PC-9 (cell line): ENCODE data around the gene CEP89. TPM values are rescaled to one million over a fixed set of nuclear protein-coding genes. Genes with fewer than 3 reads are reported as not detected.
"Not testable (repeated sequence)": the region's sequence is repeated elsewhere in the genome, so short reads cannot be mapped to it uniquely, and the experiment has no call there.

Experiments used
- BruUV-seq: library from RNA; stranded (reverse); fragments of 400-500 nt; replicated peaks from 2 replicates; lab custom pipeline; 2021; lab: Mats Ljungman, UMichigan
- CTCF ChIA-PET: fragments of 300-600 bp; sonication (Branson Sonifier 250); formaldehyde crosslinking; loops from one replicate; lab custom pipeline; 2022; ENCODE audit warnings: antibody characterized with exemption; lab: Charles Lee
- POLR2A ChIA-PET: fragments of 300-600 bp; sonication (Branson Sonifier 250); formaldehyde crosslinking; loops from one replicate; lab custom pipeline; 2022; ENCODE audit warnings: antibody characterized with exemption; ENCODE audit not compliant: unreplicated experiment; lab: Charles Lee
- DNase-seq, 2 experiments: peaks; one replicate each; pipeline versions ENCODE4 v3.0.0 to v3.0.0-alpha.2; 2015 to 2022; ENCODE audit warnings: mixed read lengths in 1 of 2
- H2AFZ ChIP-seq: fragments of 200-600 bp; sonication (generic); 2 replicates; pipeline ENCODE4 v1.8.1; 2017; ENCODE audit warnings: antibody characterized with exemption
- H3F3A ChIP-seq: fragments of 200-600 bp; sonication (generic); 2 replicates; pipeline ENCODE4 v1.8.1; 2017; ENCODE audit warnings: antibody characterized with exemption, mild to moderate bottlenecking, low read depth; ENCODE audit not compliant: insufficient read depth
- H3K27ac ChIP-seq: fragments of 200-600 bp; sonication (generic); 2 replicates; pipeline ENCODE4 v1.6.1; 2016; ENCODE audit warnings: mixed run types
- H3K27me3 ChIP-seq: fragments of 200-600 bp; sonication (generic); 2 replicates; pipeline ENCODE4 v1.6.1; 2016; ENCODE audit warnings: low read depth, mixed run types; ENCODE audit not compliant: insufficient read depth
- H3K36me3 ChIP-seq: fragments of 200-600 bp; sonication (generic); 2 replicates; pipeline ENCODE4 v1.6.1; 2016; ENCODE audit warnings: low read depth, mixed run types
- H3K4me1 ChIP-seq: fragments of 200-600 bp; sonication (generic); replicated peaks from 2 replicates; pipeline ENCODE4 v1.6.1; 2016; ENCODE audit warnings: mixed run types; ENCODE audit not compliant: insufficient read depth
- H3K4me2 ChIP-seq: fragments of 200-600 bp; sonication (generic); 2 replicates; pipeline ENCODE4 v1.6.1; 2017; ENCODE audit warnings: mixed run types
- H3K4me3 ChIP-seq: fragments of 200-600 bp; sonication (generic); 2 replicates; pipeline ENCODE4 v1.6.1; 2016; ENCODE audit warnings: mixed run types
- H3K79me2 ChIP-seq: fragments of 200-600 bp; sonication (generic); 2 replicates; pipeline ENCODE4 v1.6.1; 2017; ENCODE audit warnings: low read depth, mixed run types
- H3K9me2 ChIP-seq: fragments of 200-600 bp; sonication (generic); 2 replicates; pipeline ENCODE4 v1.8.1; 2017; ENCODE audit warnings: mild to moderate bottlenecking; ENCODE audit not compliant: insufficient read depth
- H3K9me3 ChIP-seq: fragments of 200-600 bp; sonication (generic); 2 replicates; pipeline ENCODE4 v1.8.1; 2016; ENCODE audit warnings: low read depth; ENCODE audit not compliant: insufficient read depth
- H4K20me1 ChIP-seq: fragments of 200-600 bp; sonication (generic); 2 replicates; pipeline ENCODE4 v1.8.1; 2017; ENCODE audit not compliant: insufficient read depth
- EZH2 ChIP-seq: fragments of 200-600 bp; sonication (generic); IDR thresholded peaks from 2 replicates; pipeline ENCODE4 v1.8.0; 2017; ENCODE audit warnings: antibody characterized with exemption, low read depth
- intact Hi-C: fragments of 100-400 bp; cut with micrococcal nuclease; formaldehyde crosslinking; loops from one replicate; pipeline ENCODE4 v1.10.0; 2022; ENCODE audit not compliant: unreplicated experiment
- total RNA-seq: library from RNA; stranded (reverse); gene quantifications from 2 replicates; pipeline ENCODE4 v1.2.3, GENCODE V29; 2021
- TF ChIP-seq, protein P1 (sequence below): fragments of 200-600 bp; sonication (generic); conservative IDR thresholded peaks from 2 replicates; pipeline ENCODE4 v1.6.1; 2017; ENCODE audit warnings: mixed run types, antibody characterized with exemption, mild to moderate bottlenecking, moderate library complexity

CEP89 gene
- total RNA-seq, 1 experiment from 2014 or later = 33.6 TPM

DNA sequence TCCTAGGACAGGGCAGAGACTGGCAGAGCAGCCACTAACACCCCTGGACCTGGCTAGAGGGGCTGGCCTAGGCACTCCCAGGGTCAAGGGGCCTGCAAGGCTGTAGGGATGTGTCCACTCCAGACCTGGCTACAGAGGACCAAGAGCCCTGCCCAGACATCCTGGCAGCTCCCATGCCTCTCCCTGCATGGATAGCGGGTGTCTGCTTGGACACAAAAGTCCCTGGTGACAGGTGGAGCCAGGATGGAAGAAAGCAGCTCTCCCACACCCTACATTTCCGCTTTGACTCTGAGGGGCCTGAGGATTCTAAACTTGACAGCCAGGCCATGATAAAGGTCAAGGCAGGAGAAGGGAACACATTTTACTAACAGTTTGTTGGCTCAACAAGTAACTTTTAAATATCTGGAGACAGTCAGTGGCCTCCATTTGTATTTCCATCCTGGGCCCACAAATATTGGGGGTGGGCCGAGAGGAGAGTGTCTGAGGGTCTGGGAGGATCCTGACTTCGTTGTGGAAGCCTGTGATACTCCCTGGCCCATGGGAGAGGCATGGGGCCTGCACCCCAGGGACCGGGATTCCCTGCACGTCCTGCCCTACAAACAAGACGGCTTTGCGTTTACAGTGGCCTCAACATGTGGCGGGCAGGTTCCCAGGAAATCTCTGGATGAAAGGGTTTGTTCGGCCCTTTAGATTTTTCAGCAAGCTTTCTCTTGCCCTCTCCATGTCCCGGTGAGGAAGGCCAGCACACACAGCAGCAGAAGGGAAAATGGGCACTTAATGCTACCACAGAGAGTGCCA lies 82.4 kb downstream of the CEP89 start:
- intact Hi-C loops = no loop called here
- POLR2A ChIA-PET = no interaction called here

DNA sequence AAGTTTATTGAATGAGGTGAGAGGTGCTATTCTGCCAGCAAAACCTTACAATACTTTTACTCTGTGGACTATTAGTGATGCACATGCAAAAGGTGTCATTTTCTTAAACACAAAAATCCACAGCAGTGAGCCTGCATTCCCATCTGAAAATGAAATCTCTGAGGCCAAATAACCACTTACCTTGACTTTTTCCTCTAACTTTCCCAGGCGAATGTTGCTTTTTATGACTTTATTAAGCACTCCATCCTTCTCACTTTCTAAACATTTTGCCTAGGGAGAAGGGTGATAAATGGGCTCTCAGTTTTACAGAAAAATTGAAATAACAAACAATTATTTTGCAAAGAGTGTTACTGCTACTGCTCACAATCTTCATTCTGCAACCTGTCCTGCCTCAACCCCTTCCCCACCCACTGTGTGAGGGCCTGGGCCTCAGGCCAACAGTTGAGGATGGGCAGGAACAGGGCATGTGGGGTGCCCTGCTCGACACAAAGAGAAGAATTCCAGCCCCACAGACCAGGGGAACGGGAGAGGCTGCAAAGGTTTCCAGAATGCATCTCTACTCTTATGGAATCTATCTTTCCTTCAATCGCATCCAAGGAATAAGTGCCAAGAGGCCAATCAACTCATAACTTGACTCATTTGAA lies 84.1 kb downstream of the CEP89 start:
- intact Hi-C loops = no loop called here
- H3K9me3 ChIP-seq = peaks cover 13% of the 10 kb centered on the region; the same call in 1 of the 2 replicates
- no peak overlapping the region for H2AFZ ChIP-seq
- no peaks in the 10 kb centered on the region for H3K9me2 ChIP-seq
- no TSS peak for BruUV-seq
- no peaks in the 10 kb centered on the region for H4K20me1 ChIP-seq
- H3K4me2 ChIP-seq = no peak overlapping the region
- H3K4me3 ChIP-seq = no peak overlapping the region
- no peaks in the 10 kb centered on the region for H3K79me2 ChIP-seq
- POLR2A ChIA-PET = no interaction called here
- H3K4me1 ChIP-seq = no peaks in the 10 kb centered on the region
- H3F3A ChIP-seq = no peaks in the 10 kb centered on the region
- CTCF ChIA-PET = no interaction called here
- TF ChIP-seq EZH2 = no peak
- TF ChIP-seq, protein P1, sequence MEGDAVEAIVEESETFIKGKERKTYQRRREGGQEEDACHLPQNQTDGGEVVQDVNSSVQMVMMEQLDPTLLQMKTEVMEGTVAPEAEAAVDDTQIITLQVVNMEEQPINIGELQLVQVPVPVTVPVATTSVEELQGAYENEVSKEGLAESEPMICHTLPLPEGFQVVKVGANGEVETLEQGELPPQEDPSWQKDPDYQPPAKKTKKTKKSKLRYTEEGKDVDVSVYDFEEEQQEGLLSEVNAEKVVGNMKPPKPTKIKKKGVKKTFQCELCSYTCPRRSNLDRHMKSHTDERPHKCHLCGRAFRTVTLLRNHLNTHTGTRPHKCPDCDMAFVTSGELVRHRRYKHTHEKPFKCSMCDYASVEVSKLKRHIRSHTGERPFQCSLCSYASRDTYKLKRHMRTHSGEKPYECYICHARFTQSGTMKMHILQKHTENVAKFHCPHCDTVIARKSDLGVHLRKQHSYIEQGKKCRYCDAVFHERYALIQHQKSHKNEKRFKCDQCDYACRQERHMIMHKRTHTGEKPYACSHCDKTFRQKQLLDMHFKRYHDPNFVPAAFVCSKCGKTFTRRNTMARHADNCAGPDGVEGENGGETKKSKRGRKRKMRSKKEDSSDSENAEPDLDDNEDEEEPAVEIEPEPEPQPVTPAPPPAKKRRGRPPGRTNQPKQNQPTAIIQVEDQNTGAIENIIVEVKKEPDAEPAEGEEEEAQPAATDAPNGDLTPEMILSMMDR = no peak
- DNase-seq = no peak
- no peak overlapping the region for H3K27ac ChIP-seq
- H3K27me3 ChIP-seq = no peaks in the 10 kb centered on the region
- no peaks in the 10 kb centered on the region for H3K36me3 ChIP-seq

More for the DNA sequence above, 82.4 kb downstream of the CEP89 start:
- H3K4me3 ChIP-seq = no peak overlapping the region
- H2AFZ ChIP-seq = no peak overlapping the region
- no peaks in the 10 kb centered on the region for H3K79me2 ChIP-seq
- no peaks in the 10 kb centered on the region for H4K20me1 ChIP-seq
- no peaks in the 10 kb centered on the region for H3K36me3 ChIP-seq
- no peak overlapping the region for H3K4me2 ChIP-seq
- no TSS peak for BruUV-seq
- no peaks in the 10 kb centered on the region for H3K9me2 ChIP-seq
- no peaks in the 10 kb centered on the region for H3F3A ChIP-seq
- no peak for TF ChIP-seq EZH2
- TF ChIP-seq, protein P1 = no peak
- no peaks in the 10 kb centered on the region for H3K4me1 ChIP-seq
- CTCF ChIA-PET = no interaction called here
- H3K9me3 ChIP-seq = peaks cover 16% of the 10 kb centered on the region; the same call in 1 of the 2 replicates
- no peak for DNase-seq
- H3K27ac ChIP-seq = no peak overlapping the region
- H3K27me3 ChIP-seq = no peaks in the 10 kb centered on the region

DNA sequence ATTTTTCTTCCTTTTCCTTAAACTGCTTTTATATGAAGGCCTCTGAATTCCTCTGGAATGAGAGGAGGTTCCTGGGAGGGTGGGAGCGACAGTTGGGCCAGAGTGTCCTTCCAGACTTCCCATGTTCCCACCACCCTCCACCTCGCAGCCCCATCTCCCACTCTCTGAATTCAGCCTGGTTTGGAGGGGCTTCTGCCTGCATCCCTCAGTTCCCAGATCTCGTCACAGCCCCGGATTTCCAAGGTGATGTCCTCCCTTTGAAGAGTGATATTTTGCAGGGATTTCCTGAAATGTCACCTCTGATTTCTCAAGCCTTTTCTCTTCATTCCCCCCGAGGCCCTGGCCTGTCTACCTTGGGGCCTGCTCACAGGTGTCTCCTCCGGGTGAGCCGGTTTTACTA lies 85.5 kb downstream of the CEP89 start:
- CTCF ChIA-PET = no interaction called here
- 0 out of 2 replicates have a peak, but pooled peaks cover 2% of the 10 kb centered on the region for H3K9me3 ChIP-seq
- H3K79me2 ChIP-seq = no peaks in the 10 kb centered on the region
- H3K36me3 ChIP-seq = no peaks in the 10 kb centered on the region
- H3K9me2 ChIP-seq = no peaks in the 10 kb centered on the region
- no peaks in the 10 kb centered on the region for H3K4me1 ChIP-seq
- TF ChIP-seq, protein P1 = no peak
- no peak for TF ChIP-seq EZH2
- POLR2A ChIA-PET = interaction anchor here (0.7 kb wide), 1 partner anchor 11 kb away, joined by 6 read pairs; no protein-coding TSS in a partner anchor
- H3K4me2 ChIP-seq = no peak overlapping the region
- intact Hi-C loops = no loop called here
- H3F3A ChIP-seq = no peaks in the 10 kb centered on the region
- no TSS peak for BruUV-seq
- no peak overlapping the region for H2AFZ ChIP-seq
- no peak for DNase-seq
- no peaks in the 10 kb centered on the region for H4K20me1 ChIP-seq
- no peaks in the 10 kb centered on the region for H3K27me3 ChIP-seq
- no peak overlapping the region for H3K4me3 ChIP-seq
- no peak overlapping the region for H3K27ac ChIP-seq

DNA sequence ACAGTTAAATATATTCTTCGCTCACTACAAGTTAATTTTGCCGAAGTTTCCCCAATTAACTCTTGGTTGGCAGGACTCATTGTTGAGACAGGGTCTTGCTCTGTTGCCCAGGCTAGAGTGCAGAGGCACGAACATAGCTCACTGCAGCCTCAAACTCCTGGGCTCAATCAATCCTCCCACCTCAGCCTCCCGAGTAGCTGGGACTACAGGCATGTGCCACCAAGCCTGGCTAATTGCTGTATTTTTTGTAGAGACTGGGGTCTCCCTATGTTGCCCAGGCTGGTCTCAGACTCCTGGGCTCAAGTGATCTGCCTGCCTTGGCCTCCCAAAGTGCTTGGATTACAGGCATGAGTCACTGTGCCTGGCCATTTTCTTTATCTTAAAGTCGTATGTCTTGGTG lies 86.5 kb downstream of the CEP89 start:
- DNase-seq, CTCF ChIA-PET, H2AFZ ChIP-seq, H3K9me2 ChIP-seq, H4K20me1 ChIP-seq, H3K27me3 ChIP-seq, H3K36me3 ChIP-seq, H3K4me2 ChIP-seq, H3K79me2 ChIP-seq, H3K9me3 ChIP-seq, H3K27ac ChIP-seq, intact Hi-C loops, H3K4me3 ChIP-seq, H3F3A ChIP-seq, BruUV-seq, POLR2A ChIA-PET, H3K4me1 ChIP-seq: not testable (repeated sequence)
